OCI-LY7 (cell line): ENCODE results near the gene GVQW3.

Experiments used
- CTCF ChIP-seq: fragments of 200-600 bp; sonication (generic); conservative IDR thresholded peaks from 2 replicates; pipeline ENCODE4 v1.5.1; 2014; ENCODE audit warnings: mild to moderate bottlenecking, antibody characterized with exemption, low read length, moderate library complexity, mixed read lengths
- EZH2phosphoT487 ChIP-seq: fragments of 200-600 bp; sonication (generic); IDR thresholded peaks from 2 replicates; pipeline ENCODE4 v1.6.1; 2018; ENCODE audit warnings: low read depth, borderline replicate concordance, mild to moderate bottlenecking, mixed run types, antibody characterized with exemption, low read length, moderate library complexity, mixed read lengths

- no peak for TF ChIP-seq CTCF
- no peak for TF ChIP-seq EZH2phosphoT487
These were observed 14.2 kb downstream of the GVQW3 start for GRCh38 chr11:76395296-76395695.
